ENCODE data around the gene TACR2. TPM values are rescaled to one million over a fixed set of nuclear protein-coding genes. Genes with fewer than 3 reads are reported as not detected.

Gene TACR2
- total and polyA plus RNA-seq, 2 of the 13 experiments (the other 11 are each of a cell fraction or from before 2014, with no cell fraction given) = 0.04 TPM; not detected in 1

DNA sequence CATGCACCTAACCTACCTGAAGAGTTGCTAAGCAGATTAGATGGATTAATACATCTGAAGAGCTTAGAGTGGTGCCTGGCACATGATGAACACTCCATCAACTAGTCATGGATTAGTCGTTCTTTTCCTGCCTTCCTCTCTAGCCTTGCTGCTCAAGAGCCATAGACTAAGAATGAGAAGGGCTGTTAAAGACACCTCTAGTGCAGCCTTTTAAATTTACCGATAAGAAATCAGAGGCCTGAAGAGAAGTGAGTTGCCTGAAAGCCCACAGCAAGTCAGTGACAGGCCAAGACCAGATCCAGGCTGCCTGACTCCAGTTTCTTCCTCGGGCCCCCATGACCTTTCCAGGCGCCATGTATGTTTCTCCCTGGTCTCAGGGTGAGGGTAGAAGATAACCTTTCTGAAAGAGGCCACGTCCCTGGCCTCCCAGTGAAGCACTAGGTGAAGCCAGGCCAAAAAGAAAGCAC, 41.1 kb upstream of the TACR2 start (continued):
- TF ChIP-seq, protein P1, sequence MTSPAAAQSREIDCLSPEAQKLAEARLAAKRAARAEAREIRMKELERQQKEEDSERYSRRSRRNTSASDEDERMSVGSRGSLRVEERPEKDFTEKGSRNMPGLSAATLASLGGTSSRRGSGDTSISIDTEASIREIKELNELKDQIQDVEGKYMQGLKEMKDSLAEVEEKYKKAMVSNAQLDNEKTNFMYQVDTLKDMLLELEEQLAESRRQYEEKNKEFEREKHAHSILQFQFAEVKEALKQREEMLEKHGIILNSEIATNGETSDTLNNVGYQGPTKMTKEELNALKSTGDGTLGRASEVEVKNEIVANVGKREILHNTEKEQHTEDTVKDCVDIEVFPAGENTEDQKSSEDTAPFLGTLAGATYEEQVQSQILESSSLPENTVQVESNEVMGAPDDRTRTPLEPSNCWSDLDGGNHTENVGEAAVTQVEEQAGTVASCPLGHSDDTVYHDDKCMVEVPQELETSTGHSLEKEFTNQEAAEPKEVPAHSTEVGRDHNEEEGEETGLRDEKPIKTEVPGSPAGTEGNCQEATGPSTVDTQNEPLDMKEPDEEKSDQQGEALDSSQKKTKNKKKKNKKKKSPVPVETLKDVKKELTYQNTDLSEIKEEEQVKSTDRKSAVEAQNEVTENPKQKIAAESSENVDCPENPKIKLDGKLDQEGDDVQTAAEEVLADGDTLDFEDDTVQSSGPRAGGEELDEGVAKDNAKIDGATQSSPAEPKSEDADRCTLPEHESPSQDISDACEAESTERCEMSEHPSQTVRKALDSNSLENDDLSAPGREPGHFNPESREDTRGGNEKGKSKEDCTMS (CRISPR knock-in tag; conservative IDR thresholded peaks at IDR 0.05) = no peak
- no peak for TF ChIP-seq FOXA3 (CRISPR knock-in tag; IDR thresholded peaks at IDR 0.05)
- no peak for TF ChIP-seq PHF5A (CRISPR knock-in tag; IDR thresholded peaks at IDR 0.05; ENCODE audit: low read depth, unreplicated experiment)
- no peak for TF ChIP-seq ZNF776 (CRISPR knock-in tag; IDR thresholded peaks at IDR 0.05)

DNA sequence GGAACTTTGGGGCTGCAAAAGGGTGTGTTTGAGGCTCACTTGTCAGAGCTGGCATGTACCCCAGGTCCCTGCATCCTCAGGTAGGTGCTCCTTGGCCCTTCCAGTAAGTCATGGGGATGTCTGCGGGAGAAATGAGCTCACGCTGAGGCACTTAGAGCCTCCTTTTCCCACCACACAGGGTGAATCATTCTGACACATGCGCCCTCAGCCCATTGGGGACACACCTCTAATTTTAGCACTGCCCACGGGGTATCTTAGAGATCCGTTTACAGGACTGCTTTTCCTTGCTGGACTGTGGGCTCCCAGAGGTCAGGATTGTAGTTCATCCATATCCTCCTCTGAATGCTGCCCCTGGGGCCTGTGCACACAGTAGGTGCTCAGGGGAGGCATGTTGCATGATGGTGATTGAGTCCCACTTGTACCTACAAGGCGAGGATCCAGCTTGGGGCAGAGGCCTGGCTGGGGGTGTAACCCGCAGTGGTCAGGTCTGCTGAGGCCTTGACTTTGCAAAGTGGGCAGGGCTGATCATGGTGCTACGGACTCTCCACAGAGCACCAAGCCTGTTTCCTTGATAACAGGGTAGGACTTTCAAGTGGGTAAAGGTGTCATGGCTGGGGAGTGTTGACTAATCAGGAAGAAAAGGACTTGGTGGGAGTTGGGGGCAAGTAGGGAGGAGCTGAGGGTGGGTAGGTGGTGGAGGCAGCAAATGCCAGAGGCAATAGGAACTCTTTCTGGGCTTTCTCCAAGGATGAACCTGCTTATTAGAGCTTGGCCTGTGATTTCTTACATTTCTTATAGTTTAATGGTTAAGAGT, 40.4 kb upstream of the TACR2 start:
- in situ Hi-C loops (cut with HindIII; ENCODE audit: extremely low pct_ligation_motif_present, low pct_unique_long_range_greater_than_20kb) = no loop called here
- H2AFZ ChIP-seq (ENCODE audit: low read length) = no peak overlapping the region
- ATAC-seq (no peak), DNase-seq (ENCODE audit: low spot score) (no peak), FAIRE-seq (no peak)
- BruUV-seq (replicated peaks) = no TSS peak
- peaks cover 16% of the 10 kb centered on the region; the same call in 1 of the 2 replicates for H3K4me1 ChIP-seq (ENCODE audit: insufficient read depth, low read length)
- no peaks in the 10 kb centered on the region; a peak in 1 of 5 replicates for H3K36me3 ChIP-seq (replicated peaks in 1 of 2; ENCODE audit: control insufficient read depth in 1 of 2, insufficient read depth in 2 of 2, low read length in 2 of 2)
- no peaks in the 10 kb centered on the region for H3K9me3 ChIP-seq (ENCODE audit: low read length)
- no peaks in the 10 kb centered on the region for H3K79me2 ChIP-seq (ENCODE audit: insufficient read depth, low read length)
- no peak overlapping the region for H3K27ac ChIP-seq (ENCODE audit: extremely low read length, insufficient read depth, low read length)
- no peak overlapping the region for H3K4me3 ChIP-seq (replicated peaks in 1 of 3; ENCODE audit: insufficient read depth in 1 of 3, low read depth in 2 of 3, low read length in 3 of 3)
- peaks cover 0 to 1% of the 10 kb centered on the region in 2 experiments; a peak in 3 of 5 replicates for H3K27me3 ChIP-seq (ENCODE audit: control insufficient read depth in 1 of 2, insufficient read depth in 2 of 2, low read length in 2 of 2)
- H4K20me1 ChIP-seq (ENCODE audit: insufficient read depth, low read length) = no peaks in the 10 kb centered on the region
- intact Hi-C loops (cut with micrococcal nuclease; ENCODE audit: unreplicated experiment) = no loop called here
- H3K4me2 ChIP-seq (ENCODE audit: low read depth, low read length) = no peak overlapping the region
- POLR2A ChIA-PET = no interaction called here
- CTCF ChIA-PET (ENCODE audit: low intra/inter-chr PET ratio, low total read pairs) = no interaction called here
- 51% methylated on average over 3 of the region's 8 CpGs for WGBS (ENCODE audit: low lambda C conversion rate)
- no peak overlapping the region for H3K9ac ChIP-seq (ENCODE audit: insufficient read depth, low read depth, low read length)
- TF ChIP-seq KDM4B (CRISPR knock-in tag; IDR thresholded peaks at IDR 0.05) (no peak), YEATS4 (CRISPR knock-in tag; IDR thresholded peaks at IDR 0.05; ENCODE audit: borderline replicate concordance) (no peak), GATA4 (IDR thresholded peaks at IDR 0.05; ENCODE audit: borderline replicate concordance, low read depth) (no peak), ARID2 (CRISPR knock-in tag; IDR thresholded peaks at IDR 0.05; ENCODE audit: borderline replicate concordance) (no peak), TCF7 (IDR thresholded peaks at IDR 0.05; ENCODE audit: low read depth) (no peak), SIN3A (IDR thresholded peaks at IDR 0.05; ENCODE audit: borderline replicate concordance, low read depth, low read length) (no peak), ZSCAN31 (CRISPR knock-in tag; IDR thresholded peaks at IDR 0.05; ENCODE audit: low read depth) (no peak), ZBTB38 (CRISPR knock-in tag; IDR thresholded peaks at IDR 0.05) (no peak), TCF7L2 (IDR thresholded peaks at IDR 0.05; ENCODE audit: low read depth, low read length) (no peak), ZNF780A (CRISPR knock-in tag; IDR thresholded peaks at IDR 0.05) (no peak), NFKBIZ (CRISPR knock-in tag; IDR thresholded peaks at IDR 0.05) (no peak), ZNF83 (CRISPR knock-in tag; IDR thresholded peaks at IDR 0.05; ENCODE audit: borderline replicate concordance) (no peak), LCORL (IDR thresholded peaks at IDR 0.05) (no peak), LCORL (CRISPR knock-in tag; IDR thresholded peaks at IDR 0.05) (no peak), HMG20A (CRISPR knock-in tag; IDR thresholded peaks at IDR 0.05; ENCODE audit: borderline replicate concordance) (no peak), ZFP41 (CRISPR knock-in tag; IDR thresholded peaks at IDR 0.05; ENCODE audit: borderline replicate concordance) (no peak)
- TF ChIP-seq, protein P2, sequence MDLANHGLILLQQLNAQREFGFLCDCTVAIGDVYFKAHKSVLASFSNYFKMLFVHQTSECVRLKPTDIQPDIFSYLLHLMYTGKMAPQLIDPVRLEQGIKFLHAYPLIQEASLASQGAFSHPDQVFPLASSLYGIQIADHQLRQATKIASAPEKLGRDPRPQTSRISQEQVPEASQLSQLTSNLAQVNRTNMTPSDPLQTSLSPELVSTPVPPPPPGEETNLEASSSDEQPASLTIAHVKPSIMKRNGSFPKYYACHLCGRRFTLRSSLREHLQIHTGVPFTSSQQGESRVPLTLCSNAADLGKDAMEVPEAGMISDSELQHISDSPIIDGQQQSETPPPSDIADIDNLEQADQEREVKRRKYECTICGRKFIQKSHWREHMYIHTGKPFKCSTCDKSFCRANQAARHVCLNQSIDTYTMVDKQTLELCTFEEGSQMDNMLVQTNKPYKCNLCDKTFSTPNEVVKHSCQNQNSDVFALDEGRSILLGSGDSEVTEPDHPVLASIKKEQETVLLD (CRISPR knock-in tag; IDR thresholded peaks at IDR 0.05; ENCODE audit: low read depth) = no peak

Data from HepG2 (cell line).